Measurements from ENCODE around the gene OR52I1. TPM values are rescaled to one million over a fixed set of nuclear protein-coding genes. Genes with fewer than 3 reads are reported as not detected.
A peak's percentile ranks its signal among the peaks of the same experiment; 100 is the strongest.

Gene OR52I1
- total RNA-seq, 8 experiments from 2014 or later, result 0.16 to 0.94 (median 0.40) TPM

- no peak within 1 kb of the TSS for H3K4me3 ChIP-seq
- in situ Hi-C loops (cut with MboI; ENCODE audit: low pct_unique_long_range_greater_than_20kb in 2 of 9, low sequenced_read_pairs in 9 of 9, unreplicated experiment in 9 of 9), result no loop called here
These were observed 12.4 kb upstream of the OR52I1 start, which contains the start of gene OR52I2 for GRCh38 chr11:4581443-4581842. TSS of gene OR52I2 (plus strand) at chr11:4581743.

GRCh38 chr11:4589017-4589416, 4.8 kb upstream of the OR52I1 start:
- in situ Hi-C loops (cut with MboI; ENCODE audit: low pct_unique_long_range_greater_than_20kb in 2 of 9, low sequenced_read_pairs in 9 of 9, unreplicated experiment in 9 of 9), result no loop called here
- no peak overlapping the region for H3K4me3 ChIP-seq
- H3K27ac ChIP-seq, result no peak overlapping the region
- peak in 1 of 8 experiments; percentile 65 for ATAC-seq (replicated peaks in 6 of 8)
- WGBS, 10 experiments, result 0 to 72% (median 67%) methylated on average over 1 to 3 of the region's 3 CpGs; no CpG with 5 or more reads in 3 of the 10 experiments
- peaks cover 0 to 9% of the 10 kb centered on the region in 2 donors for H3K4me1 ChIP-seq (replicated peaks in 1 of 2)

More at GRCh38 chr11:4581443-4581842, 12.4 kb upstream of the OR52I1 start, which contains the start of gene OR52I2:
- Histone ChIP-seq H3K27ac (no peak within 1 kb of the TSS), H3K4me1 (replicated peaks in 1 of 2) (peaks cover 0 to 10% of the 10 kb centered on the region in 2 donors)
- no peak for ATAC-seq (replicated peaks in 6 of 8)

GRCh38 chr11:4605057-4605456, 11.2 kb downstream of the OR52I1 start:
- H3K4me1 ChIP-seq (replicated peaks in 1 of 2), result peaks cover 5 to 6% of the 10 kb centered on the region in 2 donors
- WGBS, 10 experiments, result 50 to 100% (median 88%) methylated on average over 1 to 3 of the region's 4 CpGs; no CpG with 5 or more reads in 5 of the 10 experiments
- in situ Hi-C loops (cut with MboI; ENCODE audit: low pct_unique_long_range_greater_than_20kb in 2 of 9, low sequenced_read_pairs in 9 of 9, unreplicated experiment in 9 of 9), result no loop called here
- H3K27ac ChIP-seq, result no peak overlapping the region
- ATAC-seq (replicated peaks in 6 of 8), result no peak
- H3K4me3 ChIP-seq, result no peak overlapping the region

- Histone ChIP-seq H3K27ac (no peak overlapping the region), H3K4me1 (replicated peaks in 1 of 2) (peaks cover 5 to 6% of the 10 kb centered on the region in 2 donors), H3K4me3 (peak overlapping the region in 1 of 5 donors; percentile 50)
- in situ Hi-C loops (cut with MboI; ENCODE audit: low pct_unique_long_range_greater_than_20kb in 2 of 9, low sequenced_read_pairs in 9 of 9, unreplicated experiment in 9 of 9), result no loop called here
- ATAC-seq (replicated peaks in 6 of 8), result no peak
- 22 to 100% (median 80%) methylated on average over 1 of the region's 1 CpG; no CpG with 5 or more reads in 3 of the 10 experiments for whole genome bisulfite sequencing, 10 experiments
These were observed 12.6 kb downstream of the OR52I1 start for GRCh38 chr11:4606231-4607015.

- Histone ChIP-seq H3K4me3 (peak overlapping the region; percentile 50 to 84 (median 65)), H3K4me1 (replicated peaks in 1 of 2) (peaks cover 5 to 6% of the 10 kb centered on the region in 2 donors), H3K27ac (no peak overlapping the region)
- in situ Hi-C loops (cut with MboI; ENCODE audit: low pct_unique_long_range_greater_than_20kb in 2 of 9, low sequenced_read_pairs in 9 of 9, unreplicated experiment in 9 of 9), result no loop called here
- 30 to 83% (median 60%) methylated on average over 1 to 6 of the region's 6 CpGs for WGBS, 10 experiments
- no peak for ATAC-seq (replicated peaks in 6 of 8)
These were observed 13.3 kb downstream of the OR52I1 start for GRCh38 chr11:4607096-4607495.

GRCh38 chr11:4607781-4608666, 14.2 kb downstream of the OR52I1 start, which contains the start of gene TRIM68:
TSS of gene TRIM68 (minus strand) at chr11:4608231. CDS start at chr11:4605504, 2,727 bp downstream.
- H3K4me3 ChIP-seq, result peak within 1 kb of the TSS; percentile 50 to 84 (median 65)
- in situ Hi-C loops (cut with MboI; ENCODE audit: low pct_unique_long_range_greater_than_20kb in 2 of 9, low sequenced_read_pairs in 9 of 9, unreplicated experiment in 9 of 9), result no loop called here
- peak; percentile 97 to 100 (median 100) for ATAC-seq (replicated peaks in 6 of 8)
- peak within 1 kb of the TSS; percentile 64 to 73 for H3K27ac ChIP-seq
- 0 to 67% (median 42%) methylated on average over 1 to 5 of the region's 43 CpGs; no CpG with 5 or more reads in 1 of the 10 experiments for WGBS, 10 experiments
- H3K4me1 ChIP-seq (replicated peaks in 1 of 2), result peaks cover 5 to 6% of the 10 kb centered on the region in 2 donors

- Histone ChIP-seq H3K27ac (no peak overlapping the region), H3K4me1 (replicated peaks in 1 of 2) (peaks cover 5 to 6% of the 10 kb centered on the region in 2 donors), H3K4me3 (no peak overlapping the region)
- in situ Hi-C loops (cut with MboI; ENCODE audit: low pct_unique_long_range_greater_than_20kb in 2 of 9, low sequenced_read_pairs in 9 of 9, unreplicated experiment in 9 of 9), result no loop called here
- WGBS, 10 experiments, result 9 to 94% (median 57%) methylated on average over 1 to 3 of the region's 3 CpGs; no CpG with 5 or more reads in 1 of the 10 experiments
- ATAC-seq (replicated peaks in 6 of 8), result no peak
These were observed 16.6 kb downstream of the OR52I1 start for GRCh38 chr11:4610258-4610935.

GRCh38 chr11:4611986-4612385, 18.1 kb downstream of the OR52I1 start:
- H3K4me1 ChIP-seq (replicated peaks in 1 of 2), result peaks cover 3 to 5% of the 10 kb centered on the region in 2 donors
- in situ Hi-C loops (cut with MboI; ENCODE audit: low pct_unique_long_range_greater_than_20kb in 2 of 9, low sequenced_read_pairs in 9 of 9, unreplicated experiment in 9 of 9), result no loop called here
- WGBS, 10 experiments, result 50 to 100% (median 60%) methylated on average over 1 to 2 of the region's 2 CpGs; no CpG with 5 or more reads in 5 of the 10 experiments
- no peak overlapping the region for H3K4me3 ChIP-seq
- ATAC-seq (replicated peaks in 6 of 8), result no peak
- H3K27ac ChIP-seq, result no peak overlapping the region

GRCh38 chr11:4615856-4616444, 22.1 kb downstream of the OR52I1 start:
- no peak overlapping the region for H3K4me3 ChIP-seq
- in situ Hi-C loops (cut with MboI; ENCODE audit: low pct_unique_long_range_greater_than_20kb in 2 of 9, low sequenced_read_pairs in 9 of 9, unreplicated experiment in 9 of 9), result no loop called here
- H3K27ac ChIP-seq, result no peak overlapping the region
- no peak for ATAC-seq (replicated peaks in 6 of 8)
- H3K4me1 ChIP-seq (replicated peaks in 1 of 2), result no peaks in the 10 kb centered on the region

GRCh38 chr11:4619514-4619913, 25.7 kb downstream of the OR52I1 start:
- ATAC-seq (replicated peaks in 6 of 8), result no peak
- in situ Hi-C loops (cut with MboI; ENCODE audit: low pct_unique_long_range_greater_than_20kb in 2 of 9, low sequenced_read_pairs in 9 of 9, unreplicated experiment in 9 of 9), result no loop called here
- Histone ChIP-seq H3K4me3 (no peak overlapping the region), H3K4me1 (replicated peaks in 1 of 2) (no peaks in the 10 kb centered on the region), H3K27ac (no peak overlapping the region)
- 45 to 97% (median 90%) methylated on average over 2 to 5 of the region's 9 CpGs; no CpG with 5 or more reads in 2 of the 10 experiments for WGBS, 10 experiments

- Histone ChIP-seq H3K4me1 (replicated peaks in 1 of 2) (no peaks in the 10 kb centered on the region), H3K4me3 (no peak overlapping the region), H3K27ac (no peak overlapping the region)
- WGBS, 10 experiments, result 15 to 67% (median 37%) methylated on average over 3 to 13 of the region's 15 CpGs
- ATAC-seq (replicated peaks in 6 of 8), result peak in 7 of 8 experiments; percentile 42 to 98 (median 72)
- in situ Hi-C loops (cut with MboI; ENCODE audit: low pct_unique_long_range_greater_than_20kb in 2 of 9, low sequenced_read_pairs in 9 of 9, unreplicated experiment in 9 of 9), result loop anchor here in 4 of 9 experiments (25.0 kb wide), 4 partner anchors 361 to 1711 kb away; partner anchors contain the start of genes OR51L1 (in 1 of the 4) and OR52N2 (in 1 of the 4)
These were observed 32.6 kb downstream of the OR52I1 start for GRCh38 chr11:4626207-4627099.
